Fibroblast of lung (primary cell): ENCODE results near the gene EPRS1. TPM values are rescaled to one million over a fixed set of nuclear protein-coding genes. Genes with fewer than 3 reads are reported as not detected.
A peak's percentile ranks its signal among the peaks of the same experiment; 100 is the strongest.
"Not testable (repeated sequence)": the region's sequence is repeated elsewhere in the genome, so short reads cannot be mapped to it uniquely, and the experiment has no call there.

Experiments
- DNase-seq, 2 donors: peaks; one replicate each; pipeline versions ENCODE4 v3.0.0 to v3.0.0-alpha.2; 2010; ENCODE audit warnings: low read depth in 2 of 2
- H2AFZ ChIP-seq: 2 replicates; pipeline ENCODE4 v1.5.1; 2012; ENCODE audit warnings: low read length, control low read depth, inconsistent platforms
- H3K27ac ChIP-seq: 2 replicates; pipeline ENCODE4 v1.5.1; 2011; ENCODE audit warnings: low read length, control low read depth; ENCODE audit not compliant: insufficient read depth
- H3K27me3 ChIP-seq: 2 replicates; pipeline ENCODE4 v1.5.1; 2011; ENCODE audit warnings: mild to moderate bottlenecking, low read length; ENCODE audit not compliant: control insufficient read depth, insufficient read depth
- H3K36me3 ChIP-seq: 2 replicates; pipeline ENCODE4 v1.5.1; 2011; ENCODE audit warnings: low read length; ENCODE audit not compliant: control insufficient read depth, insufficient read depth
- H3K4me1 ChIP-seq: 2 replicates; pipeline ENCODE4 v1.5.1; 2011; ENCODE audit warnings: low read length; ENCODE audit not compliant: control insufficient read depth, insufficient read depth; ENCODE audit errors: extremely low read depth
- H3K4me2 ChIP-seq: 2 replicates; pipeline ENCODE4 v1.5.1; 2011; ENCODE audit warnings: low read length, control low read depth; ENCODE audit not compliant: insufficient read depth; ENCODE audit errors: extremely low read depth
- H3K4me3 ChIP-seq, 4 experiments: fragments of 200-600 bp in 1 of 4; sonication (generic) in 1 of 4; replicated peaks in 1 of 4; 2 replicates each; pipeline ENCODE4 v1.5.1; 2011 to 2016; ENCODE audit warnings: low read length in 4 of 4, low read depth in 3 of 4, mild to moderate bottlenecking in 3 of 4, control low read depth in 2 of 4, inconsistent platforms in 1 of 4, mixed read lengths in 1 of 4; ENCODE audit not compliant: insufficient read depth in 1 of 4; ENCODE audit errors: control extremely low read depth in 1 of 4
- H3K79me2 ChIP-seq: 2 replicates; pipeline ENCODE4 v1.5.1; 2012; ENCODE audit warnings: mild to moderate bottlenecking, low read length, inconsistent platforms; ENCODE audit not compliant: control insufficient read depth, insufficient read depth
- H3K9ac ChIP-seq: 2 replicates; pipeline ENCODE4 v1.5.1; 2011; ENCODE audit warnings: mild to moderate bottlenecking, low read length, control low read depth; ENCODE audit not compliant: insufficient read depth
- H3K9me3 ChIP-seq: 2 replicates; pipeline ENCODE4 v1.5.1; 2012; ENCODE audit warnings: low read depth, low read length; ENCODE audit not compliant: control insufficient read depth, insufficient read depth
- H4K20me1 ChIP-seq: 2 replicates; pipeline ENCODE4 v1.5.1; 2011; ENCODE audit warnings: low read length; ENCODE audit not compliant: control insufficient read depth, insufficient read depth; ENCODE audit errors: extremely low read depth
- EZH2 ChIP-seq: IDR thresholded peaks from 2 replicates; pipeline ENCODE4 v1.5.1; 2012; ENCODE audit warnings: low read length, control low read depth, mild to moderate bottlenecking; ENCODE audit errors: missing control alignments
- polyA plus RNA-seq, 2 donors: library from polyadenylated mRNA; depleted of rRNA in 1 of 2; stranded (reverse) in 1 of 2; unstranded in 1 of 2; fragments of >200 nt; gene quantifications; 2 replicates each; pipeline ENCODE4 v1.2.1, GENCODE V29; 2011 to 2012; ENCODE audit warnings: missing spikeins in 1 of 2
- total RNA-seq: library from RNA; depleted of rRNA; stranded (reverse); fragments of >200 nt; gene quantifications from 2 replicates; pipeline ENCODE4 v1.2.1, GENCODE V29; 2014
- TF ChIP-seq, protein P1 (sequence below), 2 donors: IDR thresholded peaks in 1 of 2; conservative IDR thresholded peaks in 1 of 2; 1 replicate in 1 of 2; 2 replicates in 1 of 2; pipeline ENCODE4 v1.5.1; 2011 to 2012; ENCODE audit warnings: low read length in 2 of 2, control low read depth in 1 of 2, inconsistent platforms in 1 of 2, low read depth in 1 of 2, mild to moderate bottlenecking in 1 of 2

Gene EPRS1
- total and polyA plus RNA-seq, 2 donors (not counting 1 experiment from before 2014, with no cell fraction given): 103 to 273 TPM

DNA sequence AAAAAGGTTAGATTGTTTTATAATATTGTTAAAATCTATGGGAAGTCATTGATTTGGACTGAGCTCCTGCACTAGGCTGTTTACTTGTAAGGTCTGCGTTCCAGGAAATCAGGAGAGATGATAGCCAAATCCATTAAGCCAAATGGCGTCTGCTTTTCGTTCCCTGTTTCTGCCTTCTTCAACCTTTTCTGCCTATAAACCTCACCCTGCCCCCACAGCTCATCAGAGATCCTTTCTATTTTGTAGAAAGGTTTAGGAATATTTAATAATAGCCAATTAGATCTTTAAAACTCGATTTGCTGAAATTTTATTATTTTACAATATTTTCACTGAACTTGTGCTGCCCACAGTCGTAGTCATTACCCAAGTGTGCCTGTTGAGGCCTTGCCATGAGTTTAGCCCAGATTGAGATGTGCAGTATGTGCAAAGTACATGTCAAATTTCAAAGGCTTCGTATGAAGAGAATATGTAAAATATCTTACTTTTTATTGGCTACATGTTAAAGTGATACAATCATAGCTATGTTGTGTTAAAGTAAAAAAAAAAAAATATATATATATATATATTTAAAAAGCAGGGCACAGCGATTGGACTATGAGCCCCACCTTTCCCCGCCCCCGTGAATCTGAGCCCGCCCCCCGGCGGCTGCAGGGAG is 47.2 kb upstream of the EPRS1 start:
- H3K4me1 ChIP-seq: peaks cover 4% of the 10 kb centered on the region
- peaks cover 2% of the 10 kb centered on the region for H3K36me3 ChIP-seq
- H3K27me3 ChIP-seq: no peaks in the 10 kb centered on the region
- H3K4me2 ChIP-seq: no peak overlapping the region
- H3K9me3 ChIP-seq: no peaks in the 10 kb centered on the region
- DNase-seq: no peak
- TF ChIP-seq, protein P1, sequence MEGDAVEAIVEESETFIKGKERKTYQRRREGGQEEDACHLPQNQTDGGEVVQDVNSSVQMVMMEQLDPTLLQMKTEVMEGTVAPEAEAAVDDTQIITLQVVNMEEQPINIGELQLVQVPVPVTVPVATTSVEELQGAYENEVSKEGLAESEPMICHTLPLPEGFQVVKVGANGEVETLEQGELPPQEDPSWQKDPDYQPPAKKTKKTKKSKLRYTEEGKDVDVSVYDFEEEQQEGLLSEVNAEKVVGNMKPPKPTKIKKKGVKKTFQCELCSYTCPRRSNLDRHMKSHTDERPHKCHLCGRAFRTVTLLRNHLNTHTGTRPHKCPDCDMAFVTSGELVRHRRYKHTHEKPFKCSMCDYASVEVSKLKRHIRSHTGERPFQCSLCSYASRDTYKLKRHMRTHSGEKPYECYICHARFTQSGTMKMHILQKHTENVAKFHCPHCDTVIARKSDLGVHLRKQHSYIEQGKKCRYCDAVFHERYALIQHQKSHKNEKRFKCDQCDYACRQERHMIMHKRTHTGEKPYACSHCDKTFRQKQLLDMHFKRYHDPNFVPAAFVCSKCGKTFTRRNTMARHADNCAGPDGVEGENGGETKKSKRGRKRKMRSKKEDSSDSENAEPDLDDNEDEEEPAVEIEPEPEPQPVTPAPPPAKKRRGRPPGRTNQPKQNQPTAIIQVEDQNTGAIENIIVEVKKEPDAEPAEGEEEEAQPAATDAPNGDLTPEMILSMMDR (conservative IDR thresholded peaks at IDR 0.05 in 1 of 2, IDR thresholded peaks at IDR 0.05 in 1 of 2; ENCODE audit: low read depth in 1 of 2, low read length in 2 of 2): no peak
- no peak for TF ChIP-seq EZH2
- H3K79me2 ChIP-seq: peaks cover 14% of the 10 kb centered on the region
- peak overlapping the region in 2 of 4 experiments; percentile 14 to 33 for H3K4me3 ChIP-seq
- H3K9ac ChIP-seq: no peak overlapping the region
- no peaks in the 10 kb centered on the region for H4K20me1 ChIP-seq
- H2AFZ ChIP-seq: no peak overlapping the region
- H3K27ac ChIP-seq: no peak overlapping the region

DNA sequence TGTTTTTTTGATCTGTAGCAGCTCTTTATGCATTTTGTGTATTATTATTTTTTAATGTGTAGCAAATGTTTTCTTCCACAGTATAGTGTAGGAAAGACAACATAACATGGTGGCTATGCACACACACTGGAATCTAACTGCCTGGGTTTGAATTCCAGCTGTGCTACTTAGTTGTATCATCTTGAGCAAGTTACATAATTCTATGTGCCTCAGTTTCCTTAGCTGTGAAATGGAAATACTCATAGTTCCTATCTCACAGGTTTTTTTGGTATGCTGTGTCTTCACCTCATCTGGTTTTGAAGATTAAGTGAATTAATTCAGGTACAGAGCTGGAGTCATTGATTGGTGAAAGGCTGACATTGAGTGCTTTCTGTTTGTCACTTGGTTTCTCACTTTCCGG is 46.4 kb upstream of the EPRS1 start:
- H3K27me3 ChIP-seq: no peaks in the 10 kb centered on the region
- H2AFZ ChIP-seq: no peak overlapping the region
- TF ChIP-seq EZH2: no peak
- TF ChIP-seq, protein P1 (conservative IDR thresholded peaks at IDR 0.05 in 1 of 2, IDR thresholded peaks at IDR 0.05 in 1 of 2; ENCODE audit: low read depth in 1 of 2, low read length in 2 of 2): no peak
- no peaks in the 10 kb centered on the region for H3K9me3 ChIP-seq
- H3K4me1 ChIP-seq: peaks cover 4% of the 10 kb centered on the region
- no peak overlapping the region for H3K27ac ChIP-seq
- H3K9ac ChIP-seq: no peak overlapping the region
- no peak for DNase-seq
- no peak overlapping the region for H3K4me2 ChIP-seq
- no peaks in the 10 kb centered on the region for H4K20me1 ChIP-seq
- peaks cover 2% of the 10 kb centered on the region for H3K36me3 ChIP-seq
- no peak overlapping the region for H3K4me3 ChIP-seq
- peaks cover 14% of the 10 kb centered on the region for H3K79me2 ChIP-seq

DNA sequence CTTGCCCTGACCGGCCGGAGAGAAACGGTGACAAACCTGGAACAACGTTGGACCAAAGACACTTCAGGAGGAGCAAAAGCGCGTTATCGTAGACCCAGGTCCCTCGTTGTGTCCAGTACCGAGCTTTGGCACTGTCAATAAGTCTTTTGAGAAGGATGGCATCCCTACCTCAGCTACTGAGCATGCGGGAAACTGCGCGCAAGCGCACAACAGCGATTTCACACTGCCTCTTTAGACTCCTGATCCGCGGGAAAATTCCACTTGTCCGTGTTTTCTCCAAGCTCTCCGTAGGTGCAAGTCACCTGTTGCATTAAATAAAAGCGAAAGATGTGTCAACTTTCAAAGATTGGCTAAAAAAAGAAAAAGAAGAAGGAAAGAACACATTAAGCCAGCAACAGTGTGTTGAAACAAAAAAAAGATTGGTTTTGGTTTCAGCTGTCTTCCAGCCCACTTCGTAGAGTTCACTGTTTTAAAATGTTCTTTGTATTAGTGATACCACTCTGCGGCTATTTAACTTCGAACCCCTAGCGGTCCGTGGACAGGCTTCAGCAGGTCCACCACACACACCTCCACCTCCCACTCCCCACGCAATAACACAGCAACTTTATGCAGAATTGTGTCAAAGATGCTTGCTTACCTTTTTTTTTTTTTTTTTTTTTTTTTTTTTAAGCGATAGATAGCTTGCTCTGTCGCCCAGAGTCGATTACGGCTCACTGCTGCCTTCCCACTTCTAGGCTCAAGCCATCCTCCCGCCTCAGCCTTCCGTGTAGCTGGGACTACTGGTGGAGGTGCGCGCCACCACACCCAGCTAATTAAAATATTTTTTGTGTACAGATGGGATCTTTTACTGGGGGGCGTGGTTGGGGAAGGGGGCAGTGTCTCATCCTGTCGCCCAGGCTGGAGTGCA is 43.6 kb upstream of the EPRS1 start, which contains the start of gene BPNT1:
TSS of gene BPNT1 (minus strand) at position 139 of the 907 bp plus-strand sequence. CDS start 9,942 bp downstream, outside the sequence.
- peak; percentile 90 to 95 for DNase-seq
- no peaks in the 10 kb centered on the region for H3K36me3 ChIP-seq
- no peak within 1 kb of the TSS for H3K27ac ChIP-seq
- H3K27me3 ChIP-seq: no peaks in the 10 kb centered on the region
- peaks cover 5% of the 10 kb centered on the region for H3K79me2 ChIP-seq
- no peaks in the 10 kb centered on the region for H3K4me1 ChIP-seq
- H2AFZ ChIP-seq: peak within 1 kb of the TSS; percentile 87
- H3K4me2 ChIP-seq: peak within 1 kb of the TSS; percentile 92
- H4K20me1 ChIP-seq: no peaks in the 10 kb centered on the region
- H3K4me3 ChIP-seq: peak within 1 kb of the TSS; percentile 45 to 83 (median 64)
- H3K9me3 ChIP-seq: no peaks in the 10 kb centered on the region
- TF ChIP-seq, protein P1 (conservative IDR thresholded peaks at IDR 0.05 in 1 of 2, IDR thresholded peaks at IDR 0.05 in 1 of 2; ENCODE audit: low read depth in 1 of 2, low read length in 2 of 2): no peak
- no peak for TF ChIP-seq EZH2
- peak within 1 kb of the TSS; percentile 25 for H3K9ac ChIP-seq

DNA sequence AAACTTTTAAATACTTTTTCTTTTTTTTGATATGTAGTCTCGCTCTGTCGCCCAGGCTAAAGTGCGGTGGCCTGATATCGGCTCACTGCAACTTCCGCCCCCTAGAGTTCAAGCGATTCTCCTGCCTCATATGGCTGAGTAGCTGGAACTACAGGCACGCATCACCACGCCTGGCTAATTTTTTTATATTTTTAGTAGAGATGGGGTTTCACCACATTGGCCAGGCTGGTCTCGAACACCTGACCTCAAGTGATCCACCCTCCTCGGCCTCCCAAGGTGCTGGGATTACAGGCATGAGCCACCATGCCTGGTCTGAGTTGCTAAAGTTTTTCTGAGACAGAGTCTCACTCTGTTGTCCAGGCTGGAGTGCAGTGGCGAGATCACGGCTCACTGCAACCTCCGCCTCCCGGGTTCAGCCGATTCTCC is 40.0 kb upstream of the EPRS1 start:
- not testable (repeated sequence) for H3K9me3 ChIP-seq, H3K79me2 ChIP-seq

More for the DNA sequence above, 40.0 kb upstream of the EPRS1 start:
- not testable (repeated sequence) for H3K4me1 ChIP-seq, H3K9ac ChIP-seq, H4K20me1 ChIP-seq, H2AFZ ChIP-seq, H3K27ac ChIP-seq, H3K27me3 ChIP-seq, DNase-seq, H3K4me3 ChIP-seq, H3K4me2 ChIP-seq, H3K36me3 ChIP-seq
